ENCODE results near the gene NAV2.

The NAV2 gene

GRCh38 chr11:20087118-20087521, 374.5 kb downstream of the NAV2 start:
- no peak for DNase-seq (ENCODE audit: low read depth in 2 of 2)

GRCh38 chr11:20088397-20089225, 376.0 kb downstream of the NAV2 start:
- no peak for DNase-seq (ENCODE audit: low read depth in 2 of 2)

GRCh38 chr11:20089367-20089766, 376.7 kb downstream of the NAV2 start:
- no peak for DNase-seq (ENCODE audit: low read depth in 2 of 2)

GRCh38 chr11:20089796-20090653, 377.4 kb downstream of the NAV2 start:
- DNase-seq (ENCODE audit: low read depth in 2 of 2): no peak

- no peak for DNase-seq (ENCODE audit: low read depth in 2 of 2)
Measured at GRCh38 chr11:20090654-20091374, 378.2 kb downstream of the NAV2 start.

- DNase-seq (ENCODE audit: low read depth in 2 of 2): no peak
Measured at GRCh38 chr11:20093775-20094174, 381.1 kb downstream of the NAV2 start.

GRCh38 chr11:20095189-20095588, 382.6 kb downstream of the NAV2 start:
- DNase-seq (ENCODE audit: low read depth in 2 of 2): no peak

- no peak for DNase-seq (ENCODE audit: low read depth in 2 of 2)
Measured at GRCh38 chr11:20097319-20098221, 384.9 kb downstream of the NAV2 start.

- DNase-seq (ENCODE audit: low read depth in 2 of 2): no peak
Measured at GRCh38 chr11:20099527-20099926, 386.9 kb downstream of the NAV2 start.

- DNase-seq (ENCODE audit: low read depth in 2 of 2): no peak
Measured at GRCh38 chr11:20102397-20102796, 389.8 kb downstream of the NAV2 start.

GRCh38 chr11:20103281-20103680, 390.6 kb downstream of the NAV2 start:
- DNase-seq (ENCODE audit: low read depth in 2 of 2): no peak

- no peak for DNase-seq (ENCODE audit: low read depth in 2 of 2)
Measured at GRCh38 chr11:20105427-20105826, 392.8 kb downstream of the NAV2 start.

GRCh38 chr11:20109731-20110445, 397.3 kb downstream of the NAV2 start:
- no peak for DNase-seq (ENCODE audit: low read depth in 2 of 2)

GRCh38 chr11:20110908-20111669, 398.5 kb downstream of the NAV2 start:
- peak in 1 of 2 donors; percentile 36 for DNase-seq (ENCODE audit: low read depth in 2 of 2)

- no peak for DNase-seq (ENCODE audit: low read depth in 2 of 2)
Measured at GRCh38 chr11:20111871-20112270, 399.2 kb downstream of the NAV2 start.

- no peak for DNase-seq (ENCODE audit: low read depth in 2 of 2)
Measured at GRCh38 chr11:20112291-20113148, 399.9 kb downstream of the NAV2 start.

- no peak for DNase-seq (ENCODE audit: low read depth in 2 of 2)
Measured at GRCh38 chr11:20113149-20113438, 400.5 kb downstream of the NAV2 start.

- DNase-seq (ENCODE audit: low read depth in 2 of 2): no peak
Measured at GRCh38 chr11:20114588-20114987, 402.0 kb downstream of the NAV2 start.

- no peak for DNase-seq (ENCODE audit: low read depth in 2 of 2)
Measured at GRCh38 chr11:20116825-20117224, 404.2 kb downstream of the NAV2 start.
